Prostate gland (tissue), 2 donors: Measurements from ENCODE around the gene LSAMP.

Source experiments
- POLR2A ChIP-seq: fragments of 450-650 bp; IDR thresholded peaks from one replicate; pipeline ENCODE4 v1.6.1; 2016; ENCODE audit warnings: antibody characterized with exemption, mild to moderate bottlenecking
- TF ChIP-seq, protein P1 (sequence below), 4 experiments: fragments of 200-600 bp in 2 of 4; fragments of 450-650 bp in 2 of 4; sonication (generic) in 2 of 4; IDR thresholded peaks; 1 replicate in 3 of 4; 2 replicates in 1 of 4; pipeline ENCODE4 v1.5.1; 2016 to 2019; ENCODE audit warnings: antibody characterized with exemption in 4 of 4, mild to moderate bottlenecking in 2 of 4, moderate library complexity in 2 of 4

DNA sequence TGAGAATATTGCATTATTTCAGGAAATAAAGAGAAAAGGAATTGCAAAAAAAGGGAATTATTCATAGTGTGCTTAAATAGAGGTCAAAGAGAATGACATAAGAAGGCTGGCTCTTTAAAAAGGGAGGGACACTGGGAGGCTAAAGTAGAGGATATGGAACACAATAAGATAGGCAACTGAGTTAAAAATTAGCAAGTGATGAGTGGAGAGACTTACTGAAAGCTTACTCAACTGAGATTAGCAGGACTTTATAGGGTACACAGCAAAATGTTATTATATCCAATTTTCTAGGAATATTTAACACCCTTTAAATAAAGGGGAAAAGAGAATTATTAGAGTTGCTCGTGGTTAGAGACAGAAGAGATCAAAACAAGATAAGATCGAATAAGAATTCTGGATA is 375.2 kb downstream of the LSAMP start:
- no peak for TF ChIP-seq POLR2A
- TF ChIP-seq, protein P1, sequence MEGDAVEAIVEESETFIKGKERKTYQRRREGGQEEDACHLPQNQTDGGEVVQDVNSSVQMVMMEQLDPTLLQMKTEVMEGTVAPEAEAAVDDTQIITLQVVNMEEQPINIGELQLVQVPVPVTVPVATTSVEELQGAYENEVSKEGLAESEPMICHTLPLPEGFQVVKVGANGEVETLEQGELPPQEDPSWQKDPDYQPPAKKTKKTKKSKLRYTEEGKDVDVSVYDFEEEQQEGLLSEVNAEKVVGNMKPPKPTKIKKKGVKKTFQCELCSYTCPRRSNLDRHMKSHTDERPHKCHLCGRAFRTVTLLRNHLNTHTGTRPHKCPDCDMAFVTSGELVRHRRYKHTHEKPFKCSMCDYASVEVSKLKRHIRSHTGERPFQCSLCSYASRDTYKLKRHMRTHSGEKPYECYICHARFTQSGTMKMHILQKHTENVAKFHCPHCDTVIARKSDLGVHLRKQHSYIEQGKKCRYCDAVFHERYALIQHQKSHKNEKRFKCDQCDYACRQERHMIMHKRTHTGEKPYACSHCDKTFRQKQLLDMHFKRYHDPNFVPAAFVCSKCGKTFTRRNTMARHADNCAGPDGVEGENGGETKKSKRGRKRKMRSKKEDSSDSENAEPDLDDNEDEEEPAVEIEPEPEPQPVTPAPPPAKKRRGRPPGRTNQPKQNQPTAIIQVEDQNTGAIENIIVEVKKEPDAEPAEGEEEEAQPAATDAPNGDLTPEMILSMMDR (IDR thresholded peaks at IDR 0.05): no peak
